GM18868 (cell line): ENCODE measurements around the gene PIK3R1.

Experiments
- ATAC-seq: cut with Tn5 transposase; IDR thresholded peaks from one replicate; pipeline ENCODE4 v1.9.1; 2021; ENCODE audit warnings: mild to moderate bottlenecking, moderate library complexity; ENCODE audit not compliant: unreplicated experiment

Gene PIK3R1

DNA sequence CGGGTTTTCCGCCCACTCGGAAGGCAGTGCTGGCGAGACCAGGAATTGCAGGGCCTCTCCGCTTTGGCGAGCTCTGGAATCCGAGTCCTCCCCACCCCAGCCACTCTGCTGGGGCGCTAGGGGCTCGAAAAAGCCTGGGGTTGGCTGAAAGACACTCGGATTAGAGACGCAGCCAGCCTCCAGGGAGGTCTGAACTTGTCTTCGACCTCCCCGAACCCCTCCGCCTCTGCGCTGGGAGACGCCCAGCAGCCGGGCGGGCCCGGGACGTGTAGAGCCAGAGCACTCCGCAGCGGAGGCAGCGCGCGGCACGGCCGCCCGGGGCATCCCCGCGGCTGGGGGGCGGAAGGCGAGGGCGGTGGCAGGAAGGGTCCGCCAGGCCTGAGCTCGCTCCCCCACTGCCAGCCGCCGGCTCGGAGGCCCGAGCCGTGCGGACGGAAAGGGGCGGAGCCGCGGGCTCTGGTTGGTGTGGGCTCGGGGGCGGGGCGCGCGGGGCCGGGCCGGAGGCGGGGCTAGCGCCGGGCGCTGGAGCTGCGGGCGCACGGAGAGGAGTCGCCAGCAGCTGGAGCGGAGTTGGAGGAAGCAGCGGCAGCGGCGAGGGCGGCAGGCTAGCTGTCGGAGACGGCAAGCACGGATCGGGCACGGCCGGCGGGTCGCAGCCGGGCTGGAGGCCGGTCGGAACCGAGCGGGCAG is at the start of gene PIK3R1:
Gene PIK3R1 (plus strand): TSS at position 549 of the 690 bp plus-strand sequence. CDS start 10,920 bp downstream, outside the sequence.
- ATAC-seq = peak; percentile 82

DNA sequence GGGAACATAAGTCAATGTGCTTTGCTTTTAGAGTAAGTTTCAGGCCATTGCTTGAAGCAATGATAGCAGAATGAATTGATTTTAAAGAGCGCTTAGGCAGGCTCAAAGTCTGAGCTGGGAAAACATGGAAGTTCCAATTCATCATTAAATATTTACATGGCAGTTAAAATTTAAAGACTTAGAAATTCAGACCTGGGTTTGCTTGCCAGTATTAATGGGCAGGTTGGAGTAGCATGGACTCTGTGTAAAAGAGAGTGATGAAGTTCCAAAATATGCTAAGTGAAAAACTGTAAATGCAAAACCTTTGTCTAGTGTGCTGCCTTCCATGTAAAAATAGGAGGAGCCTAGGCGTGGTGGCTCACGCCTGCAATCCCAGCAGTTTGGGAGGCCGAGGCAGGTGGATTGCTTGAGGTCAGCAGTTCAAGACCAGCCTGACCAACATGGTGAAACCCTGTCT is 48.3 kb upstream of the PIK3R1 start:
- no peak for ATAC-seq

DNA sequence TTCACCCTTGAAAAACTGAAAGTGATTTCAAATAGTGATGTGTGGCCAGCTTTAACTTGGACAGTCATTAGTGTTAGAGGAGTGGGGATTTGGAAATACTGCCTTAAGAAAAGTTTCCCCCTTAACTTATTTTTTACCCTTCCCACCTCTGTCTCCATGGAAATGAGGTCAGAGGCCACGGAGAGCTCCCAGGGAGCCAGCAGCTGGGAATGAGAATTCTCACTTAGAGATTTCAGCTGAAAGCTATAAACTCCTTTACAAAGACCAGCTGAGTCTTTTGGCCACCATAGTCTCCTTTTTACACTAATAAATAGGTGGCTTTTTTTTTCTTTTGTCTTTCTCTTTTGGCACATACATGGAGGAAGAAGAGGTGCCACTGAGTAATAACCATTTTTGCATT is 45.7 kb upstream of the PIK3R1 start:
- no peak for ATAC-seq

DNA sequence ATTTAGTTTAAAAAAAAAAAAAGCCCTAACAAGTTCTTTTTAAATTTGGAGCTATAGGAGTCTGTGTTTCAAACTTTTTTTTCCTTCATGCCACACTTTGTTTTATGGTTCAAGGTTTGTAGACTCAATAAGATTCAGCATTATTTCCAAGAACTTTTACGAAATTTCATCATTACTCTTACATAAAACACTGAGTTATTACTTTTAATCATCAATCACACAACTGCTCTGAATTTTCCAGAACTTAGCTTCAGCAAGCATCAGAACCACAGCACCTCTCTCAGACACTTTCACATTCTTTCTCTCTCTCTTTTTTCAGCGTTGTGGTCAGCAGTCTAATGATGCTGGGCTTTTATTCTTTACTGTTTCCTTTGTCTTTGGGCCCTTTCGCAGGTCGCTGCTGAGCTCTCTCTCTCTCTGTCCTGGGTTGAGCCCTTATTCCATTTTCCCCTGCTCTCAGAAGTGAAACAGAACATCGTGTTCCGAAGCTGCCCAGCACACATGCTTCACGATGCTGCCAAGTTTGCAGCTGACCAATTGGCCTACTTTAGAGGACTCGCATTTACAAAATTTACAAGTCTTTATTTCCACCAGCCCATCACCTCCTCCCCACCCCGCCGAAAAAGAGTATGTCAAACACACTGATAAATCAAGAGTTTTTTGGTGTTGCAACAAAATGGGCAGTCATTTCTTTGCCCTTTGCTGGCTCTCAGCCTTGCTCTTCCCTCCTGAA is 44.6 kb upstream of the PIK3R1 start:
- no peak for ATAC-seq

DNA sequence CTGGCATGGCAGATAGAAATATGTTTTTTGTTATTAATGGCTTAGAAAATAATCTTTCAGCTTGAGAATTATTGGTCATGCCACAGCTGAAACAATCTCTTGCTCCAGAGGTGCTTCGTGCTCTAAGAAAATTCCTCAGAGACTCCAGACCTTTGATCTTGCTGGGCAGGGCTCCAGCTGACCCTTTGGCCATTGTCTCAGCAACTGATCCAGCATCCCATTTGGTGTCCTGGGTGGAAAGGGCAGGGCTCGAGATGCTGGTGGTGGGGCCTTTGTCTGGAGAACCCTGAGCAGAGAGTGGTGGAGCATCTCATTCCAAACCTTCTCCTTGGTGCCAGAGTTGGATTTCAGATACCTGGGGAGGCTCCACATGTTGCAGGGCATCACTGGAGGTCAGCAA is 43.2 kb upstream of the PIK3R1 start:
- ATAC-seq = no peak

DNA sequence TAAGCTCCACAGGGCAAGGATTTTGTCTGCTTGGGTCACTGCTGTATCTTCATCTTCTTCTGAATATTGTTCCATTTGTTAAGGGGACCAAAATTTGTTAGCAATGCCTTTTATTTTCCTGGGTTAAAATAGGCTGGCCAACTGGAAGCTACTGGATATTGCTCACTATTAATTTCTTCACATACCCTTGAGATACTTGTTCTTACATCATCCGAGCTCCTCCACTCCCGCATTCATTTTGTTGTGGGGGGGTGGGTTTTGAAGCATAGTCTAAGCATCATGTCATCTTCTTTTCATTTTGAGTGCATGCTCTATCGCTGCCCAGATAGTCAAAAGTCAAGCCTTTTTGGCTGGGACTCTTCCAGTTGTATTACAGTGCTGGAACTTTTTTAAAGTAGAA is 42.5 kb upstream of the PIK3R1 start:
- ATAC-seq = no peak

DNA sequence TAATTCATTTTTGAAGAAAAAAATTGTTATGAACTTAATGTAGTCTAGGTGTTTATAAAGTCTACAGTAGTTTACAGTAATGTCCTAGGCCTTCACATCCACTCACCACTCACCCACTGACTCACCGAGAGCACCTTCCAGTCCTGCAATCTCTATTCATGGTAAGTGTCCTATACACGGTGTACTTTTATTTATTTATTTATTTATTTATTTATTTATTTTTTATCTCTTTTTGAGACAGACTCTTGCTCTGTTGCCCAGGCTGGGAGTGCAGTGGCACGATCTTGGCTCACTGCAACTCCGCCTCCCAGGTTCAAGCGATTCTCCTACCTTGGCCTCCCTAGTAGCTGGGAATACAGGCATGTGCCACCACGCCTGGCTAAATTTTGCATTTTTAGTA is 39.3 kb upstream of the PIK3R1 start:
- no peak for ATAC-seq

DNA sequence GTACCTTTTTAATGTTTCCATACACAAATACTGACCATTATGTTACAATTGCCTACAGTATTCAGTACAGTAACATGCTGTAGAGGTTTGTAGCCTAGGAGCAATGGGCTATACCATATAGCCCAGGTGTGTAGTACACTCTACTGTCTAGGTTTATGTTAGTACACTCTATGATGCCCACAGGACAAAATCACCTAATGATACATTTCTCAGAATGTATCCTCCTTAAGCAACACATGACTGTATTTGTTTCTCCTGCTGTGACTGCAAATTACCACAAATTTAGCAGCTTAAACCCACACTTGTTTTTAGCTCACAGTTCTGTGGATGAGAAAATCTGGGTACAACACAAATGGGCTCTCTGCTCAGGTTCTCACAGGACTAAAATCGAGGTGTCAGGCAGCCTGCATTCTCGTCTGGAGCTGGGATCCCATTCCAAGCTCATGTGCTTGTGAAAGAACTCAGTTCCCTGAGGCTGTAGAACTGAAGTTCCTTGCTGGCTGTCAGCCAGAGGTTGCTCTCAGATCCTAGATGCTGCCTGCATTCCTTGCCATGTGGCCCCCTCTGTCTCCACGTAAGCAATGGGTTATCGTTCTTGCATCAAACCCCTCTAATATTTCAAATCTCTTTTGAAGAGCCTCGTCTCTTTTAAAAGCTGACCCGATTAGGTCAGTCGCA is 38.6 kb upstream of the PIK3R1 start:
- ATAC-seq = no peak

DNA sequence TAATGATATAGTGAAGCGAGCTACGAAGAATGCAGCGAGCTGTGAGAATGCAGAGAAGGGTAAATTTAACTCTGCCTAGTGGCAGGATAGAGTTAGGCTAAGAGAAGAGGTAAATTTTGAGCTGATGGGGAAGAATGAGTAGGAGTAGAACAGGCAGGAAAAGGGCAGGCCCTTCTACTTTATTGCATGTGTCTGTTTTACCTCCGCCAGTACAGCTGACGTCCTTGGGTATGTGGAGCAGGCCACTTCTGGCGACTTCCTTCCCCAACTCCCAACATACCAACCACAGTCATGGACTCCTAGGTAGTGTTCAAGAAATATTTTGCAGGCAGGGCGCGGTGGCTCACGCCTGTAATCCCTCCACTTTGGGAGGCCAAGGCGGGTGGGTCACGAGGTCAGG is 37.9 kb upstream of the PIK3R1 start:
- no peak for ATAC-seq

DNA sequence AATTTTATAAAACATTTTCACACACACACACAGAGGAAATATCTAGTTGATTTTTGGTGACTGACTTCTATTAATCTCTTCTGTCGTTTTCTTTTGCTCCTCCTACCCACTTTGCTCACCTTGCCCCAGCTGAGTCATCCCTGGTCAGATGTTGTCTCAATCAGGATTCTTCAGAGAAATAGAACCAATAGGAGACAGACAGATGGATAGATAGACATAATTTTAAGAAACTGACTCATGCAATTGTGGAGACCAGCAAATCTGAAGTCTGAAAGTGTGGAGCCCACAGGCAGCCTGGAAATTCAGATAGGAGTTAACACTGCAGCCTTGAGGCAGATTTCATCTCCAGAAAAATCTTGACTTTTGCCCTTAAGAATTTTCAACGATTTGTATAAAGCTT is 37.0 kb upstream of the PIK3R1 start:
- no peak for ATAC-seq

DNA sequence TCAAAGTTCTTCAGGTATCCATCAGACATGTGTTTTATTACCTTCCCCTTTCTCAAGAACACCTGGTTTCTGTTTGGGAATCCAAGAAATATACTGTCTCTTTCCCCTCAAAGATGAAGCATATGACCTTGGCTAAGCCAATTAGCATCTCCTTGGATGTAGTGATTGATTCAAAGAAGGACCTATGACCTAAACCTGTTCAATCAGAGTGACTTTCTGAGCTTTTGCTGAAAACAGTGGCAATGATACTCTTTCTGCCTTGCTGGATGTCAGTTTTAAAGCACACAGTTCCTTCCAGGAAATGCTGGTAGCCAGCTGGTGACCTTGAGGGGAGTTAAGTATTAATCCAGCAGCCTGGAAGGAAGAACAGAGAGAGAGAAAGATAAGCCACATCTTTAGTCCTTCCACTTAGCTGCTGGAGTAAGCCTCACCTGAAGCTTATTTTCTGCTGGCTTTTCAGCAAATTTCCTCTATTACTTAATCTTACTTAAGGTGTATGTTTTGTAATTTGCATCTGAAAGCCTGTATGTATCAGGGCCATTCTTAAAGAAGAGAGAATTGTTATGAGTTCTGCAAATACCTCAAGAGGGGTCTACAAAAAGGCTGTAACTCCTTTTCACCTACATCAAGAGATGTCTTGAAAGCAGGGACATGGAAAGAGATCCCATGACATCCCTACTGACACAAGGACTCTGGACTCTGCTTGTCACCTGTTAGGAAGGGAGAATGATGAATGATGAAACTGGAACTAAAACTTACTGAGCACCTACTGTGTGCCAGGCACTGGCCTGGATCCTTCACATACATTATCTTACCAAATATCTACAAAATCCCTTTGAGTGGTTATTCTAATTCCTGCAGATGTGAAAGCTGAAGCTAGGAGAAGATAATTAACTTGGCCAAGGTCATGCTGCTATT is 35.2 kb upstream of the PIK3R1 start:
- no peak for ATAC-seq

DNA sequence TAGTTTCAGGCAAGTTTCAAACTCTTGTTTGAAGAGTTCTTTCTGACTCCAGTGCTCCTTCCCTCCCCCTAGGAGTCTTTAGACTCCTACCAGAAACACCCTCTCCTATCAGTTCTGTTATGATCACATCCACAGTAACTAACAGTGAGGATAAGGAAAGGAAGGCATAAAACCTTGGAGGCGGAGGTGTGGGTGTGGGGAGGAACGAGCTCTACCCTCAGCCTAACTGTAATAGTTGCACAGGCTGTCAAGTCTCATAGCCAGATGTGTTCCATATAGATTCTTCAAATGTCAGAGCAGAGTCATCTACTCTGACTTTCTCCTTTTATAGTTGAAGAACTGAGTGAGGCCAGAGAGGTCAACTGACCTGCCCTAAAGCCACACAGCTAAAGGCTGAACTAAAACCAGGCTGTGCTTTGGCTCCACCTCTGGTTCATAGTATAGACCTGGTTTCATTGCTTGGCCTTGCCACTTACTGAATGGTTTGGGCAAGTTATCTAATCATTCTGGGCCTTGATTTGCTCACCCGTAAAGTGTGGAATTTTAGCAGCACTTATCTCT is 34.4 kb upstream of the PIK3R1 start:
- no peak for ATAC-seq

DNA sequence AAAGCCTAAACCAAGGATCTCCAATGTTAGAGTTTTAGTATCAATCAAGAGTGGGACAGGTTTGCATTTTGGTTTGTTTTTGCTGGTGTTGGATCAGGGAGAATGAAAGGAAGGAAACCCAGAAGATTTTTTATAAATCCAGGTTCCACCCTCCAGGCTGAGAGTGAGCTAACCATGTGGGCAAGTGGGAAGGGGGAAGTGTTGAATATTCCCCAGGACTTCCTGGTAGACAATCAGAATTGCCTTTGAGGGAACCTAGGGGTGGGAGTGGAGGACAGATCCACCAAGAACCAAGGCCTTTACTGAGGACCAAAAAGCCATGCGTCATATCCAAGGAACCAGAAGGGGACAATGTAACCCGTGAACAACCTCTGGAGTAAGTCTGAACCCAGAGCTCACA is 33.5 kb upstream of the PIK3R1 start:
- no peak for ATAC-seq

DNA sequence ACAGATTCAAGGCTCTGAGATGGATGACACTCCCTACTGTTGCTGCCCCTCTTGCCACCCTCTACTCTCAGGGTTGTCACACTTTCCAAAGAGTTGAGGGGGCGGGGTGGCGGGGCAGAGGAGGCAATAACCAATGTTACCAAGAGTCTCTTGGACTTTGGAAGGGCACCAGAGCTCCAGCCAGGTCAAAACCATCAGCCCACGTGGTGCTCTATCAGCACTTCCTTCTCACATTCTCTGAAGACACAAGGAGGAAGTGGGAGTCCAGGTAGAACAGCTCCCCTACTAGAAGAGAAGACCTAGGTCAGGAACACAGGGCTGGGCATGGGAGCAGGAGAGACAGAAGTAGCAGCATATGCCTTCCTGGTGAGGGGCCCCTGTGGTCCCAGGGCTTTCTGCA is 33.0 kb upstream of the PIK3R1 start:
- ATAC-seq = no peak

DNA sequence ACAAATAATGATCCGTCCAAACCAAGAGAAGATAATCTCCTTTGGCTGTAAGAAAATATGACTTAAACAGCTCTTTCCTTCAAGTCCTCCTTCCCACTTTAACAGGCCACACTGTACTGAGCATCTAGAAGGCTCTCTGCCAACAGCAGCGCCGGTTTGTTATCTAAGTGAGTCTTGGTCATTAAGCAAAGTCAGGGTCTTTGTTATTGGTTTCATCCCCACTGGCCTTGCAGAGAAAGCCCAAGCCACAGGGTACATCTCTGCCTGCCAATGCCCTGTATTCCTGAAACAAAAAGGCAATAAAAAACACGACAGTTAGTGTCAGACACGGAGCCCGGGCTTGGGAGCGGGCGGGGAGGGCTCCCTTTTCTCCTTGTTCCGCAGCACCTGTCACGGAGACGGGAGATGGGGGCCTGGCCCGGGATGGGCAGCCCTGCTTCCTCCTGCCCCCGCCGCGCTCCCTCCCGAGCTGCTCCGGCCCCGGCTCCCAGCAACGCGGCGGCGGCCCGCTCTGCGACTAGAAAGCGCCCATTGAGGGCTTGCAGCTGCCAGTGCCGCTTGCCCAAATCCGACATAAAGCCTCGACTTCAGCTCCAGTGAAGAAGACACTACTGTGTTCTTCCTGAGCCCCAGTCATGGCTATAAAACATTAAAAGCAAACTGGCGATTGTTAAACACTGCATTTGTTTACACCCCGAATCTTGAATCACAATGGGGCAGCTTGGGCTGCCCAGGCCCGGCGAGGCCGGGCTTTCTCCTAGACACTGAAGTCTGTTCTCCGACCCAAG is 28.1 kb upstream of the PIK3R1 start:
- ATAC-seq = no peak

DNA sequence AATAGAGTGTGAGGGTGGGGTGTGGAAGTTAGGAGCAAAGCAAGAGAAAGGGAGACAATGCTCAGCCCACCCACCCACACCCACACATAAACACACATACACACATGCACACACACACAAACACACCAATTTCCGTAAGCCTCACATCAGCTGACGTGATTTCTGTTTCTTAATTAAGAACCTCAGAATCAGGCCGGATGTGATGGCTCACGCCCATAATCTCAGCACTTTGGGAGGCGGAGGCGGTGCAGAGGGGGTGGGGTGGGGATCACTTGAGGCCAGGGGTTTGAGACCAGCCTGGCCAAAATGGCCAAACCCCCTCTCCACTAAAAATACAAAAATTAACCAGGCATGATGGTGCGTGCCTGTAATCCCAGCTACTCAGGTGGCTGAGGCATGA is 26.4 kb upstream of the PIK3R1 start:
- no peak for ATAC-seq

DNA sequence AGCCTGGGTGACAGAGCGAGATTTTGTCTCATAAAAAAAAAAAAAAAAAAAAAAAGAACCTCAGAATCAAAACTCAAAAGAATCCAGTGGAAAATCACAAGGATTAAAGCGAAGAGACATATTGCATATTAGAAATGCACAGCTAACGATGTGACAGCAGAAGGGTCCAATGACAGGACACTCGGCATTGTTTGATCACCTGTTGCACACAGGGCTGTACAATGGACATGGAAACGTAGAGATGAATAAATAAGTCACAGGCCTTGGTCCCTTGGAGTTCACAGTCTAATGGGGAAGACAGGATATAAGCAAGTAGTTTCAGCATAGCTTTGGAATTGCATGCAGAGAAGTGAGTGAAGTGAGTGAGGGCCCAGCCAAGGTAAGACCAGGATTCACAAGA is 25.9 kb upstream of the PIK3R1 start:
- ATAC-seq = no peak

DNA sequence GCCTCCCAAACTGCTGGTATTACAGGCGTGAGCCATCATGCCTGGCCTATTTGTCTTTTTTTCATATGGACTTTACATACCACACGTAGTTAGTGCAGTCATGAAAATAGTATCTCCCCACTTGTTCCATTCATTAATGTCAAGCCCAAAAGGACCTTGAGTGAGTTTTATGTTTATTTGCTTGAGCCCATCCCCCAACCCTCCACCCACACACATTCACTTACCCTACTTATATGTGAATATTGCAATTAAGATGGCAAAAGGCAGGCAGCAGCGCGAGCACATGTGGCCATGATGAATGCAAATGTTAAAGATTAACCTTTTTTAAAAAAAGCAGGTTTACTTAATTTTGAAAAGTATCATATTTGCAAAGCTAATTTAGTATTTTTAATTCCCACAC is 24.9 kb upstream of the PIK3R1 start:
- ATAC-seq = no peak

DNA sequence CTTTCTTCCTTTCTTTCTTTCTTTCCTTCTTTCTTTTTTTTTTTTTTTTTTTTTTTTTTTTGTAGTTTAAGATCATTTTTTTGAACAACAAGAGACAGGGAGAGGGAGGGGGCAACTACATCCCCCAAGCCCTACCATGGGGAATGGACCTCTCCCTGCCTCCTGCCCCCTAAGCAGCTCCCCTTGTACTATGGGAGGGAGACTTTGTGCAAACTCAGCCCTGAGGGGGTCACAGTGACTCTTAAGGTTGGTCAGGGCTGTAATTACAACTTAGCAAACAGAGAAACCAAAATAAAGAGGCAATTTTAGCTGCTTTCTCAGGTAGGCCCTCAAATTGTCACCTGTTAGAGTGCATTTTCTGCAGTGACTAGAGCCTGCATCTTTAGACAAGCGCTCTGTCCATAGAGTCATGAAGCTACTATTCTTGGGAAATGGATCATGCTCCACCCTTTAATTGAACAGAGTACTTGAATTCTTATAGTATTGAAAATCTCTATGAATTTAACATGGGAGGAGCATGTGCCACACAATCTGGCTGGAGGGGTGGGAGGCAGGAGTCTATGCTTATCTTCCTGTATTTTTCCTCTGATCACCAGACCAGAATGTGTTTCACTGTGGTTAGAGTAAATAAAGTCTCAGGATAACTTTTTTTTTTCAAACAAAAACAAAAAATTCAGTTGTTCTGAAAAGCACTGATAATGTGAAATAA is 24.3 kb upstream of the PIK3R1 start:
- no peak for ATAC-seq
